Gastrocnemius medialis (tissue), 4 donors: ENCODE results near the gene WIPI1.
A peak's percentile ranks its signal among the peaks of the same experiment; 100 is the strongest.

Experiments
- CTCF ChIP-seq, 5 experiments: fragments of 450-650 bp in 3 of 5; fragments of 200-600 bp in 2 of 5; sonication (generic) in 2 of 5; IDR thresholded peaks in 4 of 5; conservative IDR thresholded peaks in 1 of 5; 1 replicate in 4 of 5; 2 replicates in 1 of 5; pipeline ENCODE4 v1.5.1; 2016 to 2019; ENCODE audit warnings: antibody characterized with exemption in 5 of 5, mild to moderate bottlenecking in 3 of 5, moderate library complexity in 3 of 5
- POLR2A ChIP-seq, 2 donors: fragments of 450-650 bp; IDR thresholded peaks; one replicate each; pipeline ENCODE4 v1.6.1; 2017; ENCODE audit warnings: antibody characterized with exemption in 2 of 2, mild to moderate bottlenecking in 2 of 2, moderate library complexity in 2 of 2

- TF ChIP-seq CTCF (IDR thresholded peaks at IDR 0.05 in 4 of 5, conservative IDR thresholded peaks at IDR 0.05 in 1 of 5) (no peak), POLR2A (IDR thresholded peaks at IDR 0.05) (peak in 1 of 2 donors; percentile 48)
Measured at GRCh38 chr17:68457168-68457538, at the start of gene WIPI1.
